Loucy (cell line): Measurements from ENCODE around the gene TMEM87A.

Source experiments
- H2AFZ ChIP-seq: fragments of 200-600 bp; sonication (generic); 2 replicates; pipeline ENCODE4 v1.6.0; 2016; ENCODE audit warnings: antibody characterized with exemption, mild to moderate bottlenecking, low read length, moderate library complexity
- H3F3A ChIP-seq: fragments of 200-600 bp; 2 replicates; pipeline ENCODE4 v1.6.0; 2016; ENCODE audit warnings: antibody characterized with exemption, low read depth, mild to moderate bottlenecking
- H3K27me3 ChIP-seq: fragments of 200-600 bp; sonication (generic); 2 replicates; pipeline ENCODE4 v1.6.1; 2014; ENCODE audit warnings: low read length, mild to moderate bottlenecking; ENCODE audit not compliant: insufficient read depth, poor library complexity, severe bottlenecking
- H3K36me3 ChIP-seq: fragments of 200-600 bp; sonication (generic); 2 replicates; pipeline ENCODE4 v1.6.1; 2016; ENCODE audit warnings: low read length; ENCODE audit not compliant: insufficient read depth
- H3K4me1 ChIP-seq: fragments of 200-600 bp; sonication (generic); 2 replicates; pipeline ENCODE4 v1.5.1; 2014; ENCODE audit warnings: low read length, mild to moderate bottlenecking; ENCODE audit not compliant: insufficient read depth, poor library complexity, severe bottlenecking
- H3K4me2 ChIP-seq: fragments of 200-600 bp; sonication (generic); 2 replicates; pipeline ENCODE4 v1.6.0; 2014; ENCODE audit warnings: antibody characterized with exemption, low read length, low read depth, mild to moderate bottlenecking; ENCODE audit not compliant: poor library complexity, severe bottlenecking
- H3K4me3 ChIP-seq: fragments of 200-600 bp; sonication (generic); 2 replicates; pipeline ENCODE4 v1.5.1; 2014; ENCODE audit warnings: low read length, mild to moderate bottlenecking, mixed read lengths; ENCODE audit not compliant: poor library complexity, severe bottlenecking
- H3K79me2 ChIP-seq: fragments of 200-600 bp; sonication (generic); 2 replicates; pipeline ENCODE4 v1.6.1; 2014; ENCODE audit warnings: low read length; ENCODE audit not compliant: insufficient read depth
- H3K9ac ChIP-seq: fragments of 200-600 bp; sonication (generic); 2 replicates; pipeline ENCODE4 v1.6.0; 2014; ENCODE audit warnings: mild to moderate bottlenecking, low read depth, low read length, moderate library complexity; ENCODE audit not compliant: poor library complexity, severe bottlenecking
- H3K9me2 ChIP-seq: fragments of 200-600 bp; sonication (generic); replicated peaks from 2 replicates; pipeline ENCODE4 v1.6.1; 2016; ENCODE audit warnings: low read depth, low read length, mixed read lengths
- H3K9me3 ChIP-seq: fragments of 200-600 bp; sonication (generic); 2 replicates; pipeline ENCODE4 v1.6.1; 2014; ENCODE audit warnings: mild to moderate bottlenecking, antibody characterized with exemption, low read length, low read depth; ENCODE audit not compliant: insufficient read depth
- H4K20me1 ChIP-seq: fragments of 200-600 bp; sonication (generic); 2 replicates; pipeline ENCODE4 v1.6.0; 2014; ENCODE audit warnings: antibody characterized with exemption, low read length, mild to moderate bottlenecking; ENCODE audit not compliant: insufficient read depth, poor library complexity, severe bottlenecking
- EZH2phosphoT487 ChIP-seq: fragments of 200-600 bp; IDR thresholded peaks from 2 replicates; pipeline ENCODE4 v1.6.1; 2018; ENCODE audit warnings: antibody characterized with exemption, mild to moderate bottlenecking, moderate library complexity, borderline replicate concordance
- TF ChIP-seq, protein P1 (sequence below): fragments of 200-600 bp; sonication (generic); conservative IDR thresholded peaks from 2 replicates; pipeline ENCODE4 v1.5.1; 2014; ENCODE audit warnings: mild to moderate bottlenecking, antibody characterized with exemption, low read length

TMEM87A gene

DNA sequence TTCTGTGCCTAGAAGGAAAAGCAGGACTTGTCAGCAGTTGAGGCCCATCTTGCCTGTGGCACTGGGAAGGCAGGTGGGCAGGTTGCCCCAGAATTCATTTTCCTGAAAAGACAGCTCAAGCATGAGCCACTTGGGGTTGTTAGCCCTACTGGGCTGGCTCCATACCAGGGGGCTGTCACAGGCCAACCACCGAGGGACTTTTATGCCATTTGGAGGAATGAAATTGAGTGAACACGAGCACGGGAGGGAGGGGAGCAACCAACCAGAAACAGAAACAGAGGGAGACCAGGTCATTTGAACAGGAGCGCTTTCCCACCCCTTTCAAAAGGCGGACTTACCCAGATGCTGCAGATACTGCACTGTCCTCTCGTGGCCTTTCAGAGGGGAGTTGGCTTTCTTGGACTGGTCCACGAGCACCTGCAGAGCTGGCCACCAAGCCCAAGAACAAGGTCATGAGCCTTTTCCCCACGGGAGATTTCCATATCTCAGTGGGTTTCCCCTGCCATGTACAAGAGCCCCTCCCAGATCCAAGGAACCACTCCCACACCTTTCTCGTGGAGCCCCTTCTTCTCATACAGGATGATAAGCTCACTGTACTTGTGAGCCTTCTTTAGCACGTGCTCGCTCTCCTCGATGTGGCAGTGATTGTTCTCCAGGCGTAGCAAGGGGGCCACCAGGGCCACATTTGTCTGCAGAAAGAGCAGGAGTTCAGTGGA is 106.8 kb downstream of the TMEM87A start:
- Histone ChIP-seq H3K4me1 (no peaks in the 10 kb centered on the region), H3K36me3 (peaks cover 95% of the 10 kb centered on the region; the same call in 1 of the 2 replicates), H4K20me1 (no peaks in the 10 kb centered on the region), H3K4me3 (no peak overlapping the region), H3K9ac (no peak overlapping the region), H3K9me3 (no peaks in the 10 kb centered on the region), H3K27me3 (no peaks in the 10 kb centered on the region), H3F3A (no peaks in the 10 kb centered on the region), H2AFZ (no peak overlapping the region), H3K79me2 (no peaks in the 10 kb centered on the region), H3K9me2 (no peaks in the 10 kb centered on the region), H3K4me2 (no peak overlapping the region)
- no peak for TF ChIP-seq EZH2phosphoT487
- TF ChIP-seq, protein P1, sequence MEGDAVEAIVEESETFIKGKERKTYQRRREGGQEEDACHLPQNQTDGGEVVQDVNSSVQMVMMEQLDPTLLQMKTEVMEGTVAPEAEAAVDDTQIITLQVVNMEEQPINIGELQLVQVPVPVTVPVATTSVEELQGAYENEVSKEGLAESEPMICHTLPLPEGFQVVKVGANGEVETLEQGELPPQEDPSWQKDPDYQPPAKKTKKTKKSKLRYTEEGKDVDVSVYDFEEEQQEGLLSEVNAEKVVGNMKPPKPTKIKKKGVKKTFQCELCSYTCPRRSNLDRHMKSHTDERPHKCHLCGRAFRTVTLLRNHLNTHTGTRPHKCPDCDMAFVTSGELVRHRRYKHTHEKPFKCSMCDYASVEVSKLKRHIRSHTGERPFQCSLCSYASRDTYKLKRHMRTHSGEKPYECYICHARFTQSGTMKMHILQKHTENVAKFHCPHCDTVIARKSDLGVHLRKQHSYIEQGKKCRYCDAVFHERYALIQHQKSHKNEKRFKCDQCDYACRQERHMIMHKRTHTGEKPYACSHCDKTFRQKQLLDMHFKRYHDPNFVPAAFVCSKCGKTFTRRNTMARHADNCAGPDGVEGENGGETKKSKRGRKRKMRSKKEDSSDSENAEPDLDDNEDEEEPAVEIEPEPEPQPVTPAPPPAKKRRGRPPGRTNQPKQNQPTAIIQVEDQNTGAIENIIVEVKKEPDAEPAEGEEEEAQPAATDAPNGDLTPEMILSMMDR = no peak

DNA sequence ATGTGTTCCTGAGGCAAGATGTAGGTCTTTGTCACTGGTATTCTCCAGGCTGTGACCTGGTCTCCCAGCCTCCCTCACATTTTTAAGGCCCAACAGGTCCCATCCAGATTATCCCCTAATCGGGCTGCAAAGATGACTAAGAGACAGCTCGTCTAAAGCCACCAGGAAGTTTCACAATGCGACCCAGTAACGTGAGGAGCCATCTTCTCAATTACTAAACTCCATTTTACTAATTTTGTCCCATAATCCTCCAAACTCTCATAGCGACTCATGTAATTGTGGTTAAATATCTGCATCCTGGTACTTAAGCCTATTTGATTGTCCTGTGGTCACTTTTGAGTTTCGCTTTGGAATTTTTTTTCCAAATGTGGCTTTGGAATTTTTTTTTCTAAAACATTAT is 108.1 kb downstream of the TMEM87A start:
- TF ChIP-seq, protein P1 = no peak
- TF ChIP-seq EZH2phosphoT487 = no peak
- peaks cover 95% of the 10 kb centered on the region; the same call in 1 of the 2 replicates for H3K36me3 ChIP-seq
- no peaks in the 10 kb centered on the region for H3K9me3 ChIP-seq

DNA sequence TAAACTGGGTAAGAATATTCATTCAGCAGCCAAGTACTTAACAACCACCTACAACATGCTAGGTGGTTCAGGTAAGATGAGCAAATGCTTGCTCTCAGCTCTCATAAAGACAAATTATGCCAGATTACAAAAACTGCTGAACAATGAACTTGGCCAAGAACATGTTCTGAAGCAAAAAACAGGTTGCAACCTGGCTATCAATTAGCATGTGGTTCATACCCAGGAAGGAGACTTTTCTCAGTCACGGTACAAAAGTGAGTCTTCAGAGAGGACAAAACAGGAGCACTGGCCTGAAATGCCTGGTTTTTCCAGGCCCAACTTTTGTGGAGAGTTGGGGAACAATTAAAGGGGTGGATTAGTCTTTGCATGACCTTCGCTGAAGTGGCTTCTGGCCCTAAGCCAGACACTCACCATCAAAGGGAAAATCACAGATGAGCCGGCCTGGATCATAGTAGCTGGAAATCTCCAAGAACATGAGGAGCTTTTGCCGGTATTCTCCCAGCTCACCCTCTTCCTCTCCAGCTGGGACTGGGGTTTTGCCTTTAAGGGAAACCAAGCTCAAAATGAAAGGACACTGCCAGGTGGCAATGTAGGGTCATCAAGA is 109.2 kb downstream of the TMEM87A start:
- Histone ChIP-seq H4K20me1 (no peaks in the 10 kb centered on the region), H2AFZ (no peak overlapping the region), H3K36me3 (peaks cover 96% of the 10 kb centered on the region; the same call in 1 of the 2 replicates), H3K9me3 (no peaks in the 10 kb centered on the region), H3K4me1 (no peaks in the 10 kb centered on the region), H3K9ac (no peak overlapping the region), H3K79me2 (no peaks in the 10 kb centered on the region), H3K4me2 (no peak overlapping the region), H3K27me3 (no peaks in the 10 kb centered on the region), H3K4me3 (no peak overlapping the region), H3K9me2 (no peaks in the 10 kb centered on the region), H3F3A (no peaks in the 10 kb centered on the region)
- TF ChIP-seq, protein P1 = no peak
- no peak for TF ChIP-seq EZH2phosphoT487

More for the DNA sequence above, 108.1 kb downstream of the TMEM87A start:
- no peaks in the 10 kb centered on the region for H3K9me2 ChIP-seq
- H3K9ac ChIP-seq = no peak overlapping the region
- H2AFZ ChIP-seq = no peak overlapping the region
- no peak overlapping the region for H3K4me3 ChIP-seq
- no peaks in the 10 kb centered on the region for H3F3A ChIP-seq
- H3K27me3 ChIP-seq = no peaks in the 10 kb centered on the region
- H4K20me1 ChIP-seq = no peaks in the 10 kb centered on the region
- H3K79me2 ChIP-seq = no peaks in the 10 kb centered on the region
- H3K4me1 ChIP-seq = no peaks in the 10 kb centered on the region
- no peak overlapping the region for H3K4me2 ChIP-seq
